GM23248 (cell line): ENCODE results near the gene SCO1. TPM values are rescaled to one million over a fixed set of nuclear protein-coding genes. Genes with fewer than 3 reads are reported as not detected.

Experiments
- DNase-seq: peaks from one replicate; pipeline ENCODE4 v3.0.0-alpha.2; 2015
- H2AFZ ChIP-seq: fragments of 200-600 bp; sonication (generic); 2 replicates; pipeline ENCODE4 v1.6.1; 2016; ENCODE audit warnings: antibody characterized with exemption
- H3F3A ChIP-seq: fragments of 200-600 bp; sonication (generic); 2 replicates; pipeline ENCODE4 v1.6.1; 2016; ENCODE audit warnings: mild to moderate bottlenecking, antibody characterized with exemption, mixed run types; ENCODE audit not compliant: insufficient read depth
- H3K27ac ChIP-seq: fragments of 200-600 bp; sonication (generic); 2 replicates; pipeline ENCODE4 v1.5.1; 2016; ENCODE audit warnings: mild to moderate bottlenecking
- H3K27me3 ChIP-seq: fragments of 200-600 bp; sonication (generic); replicated peaks from 2 replicates; pipeline ENCODE4 v1.6.1; 2016; ENCODE audit warnings: mild to moderate bottlenecking; ENCODE audit not compliant: insufficient read depth
- H3K36me3 ChIP-seq: fragments of 200-600 bp; sonication (generic); 2 replicates; pipeline ENCODE4 v1.6.1; 2016; ENCODE audit warnings: low read depth, mild to moderate bottlenecking
- H3K4me1 ChIP-seq: fragments of 200-600 bp; sonication (generic); 2 replicates; pipeline ENCODE4 v1.6.1; 2016; ENCODE audit warnings: mild to moderate bottlenecking; ENCODE audit not compliant: insufficient read depth
- H3K4me2 ChIP-seq: fragments of 200-600 bp; sonication (generic); one replicate; pipeline ENCODE4 v1.6.1; 2016; ENCODE audit warnings: mild to moderate bottlenecking; ENCODE audit not compliant: unreplicated experiment
- H3K4me3 ChIP-seq: fragments of 200-600 bp; sonication (generic); 2 replicates; pipeline ENCODE4 v1.5.1; 2016; ENCODE audit warnings: mild to moderate bottlenecking
- H3K79me2 ChIP-seq: fragments of 200-600 bp; sonication (generic); 2 replicates; pipeline ENCODE4 v1.6.1; 2016; ENCODE audit warnings: mild to moderate bottlenecking; ENCODE audit not compliant: insufficient read depth
- H3K9ac ChIP-seq: fragments of 200-600 bp; sonication (generic); 2 replicates; pipeline ENCODE4 v1.6.1; 2016; ENCODE audit warnings: mild to moderate bottlenecking
- H3K9me2 ChIP-seq: fragments of 200-600 bp; sonication (generic); 2 replicates; pipeline ENCODE4 v1.6.1; 2016; ENCODE audit warnings: mixed run types, mild to moderate bottlenecking, moderate library complexity; ENCODE audit not compliant: insufficient read depth
- H3K9me3 ChIP-seq: fragments of 200-600 bp; sonication (generic); one replicate; pipeline ENCODE4 v1.6.1; 2017; ENCODE audit warnings: low read depth
- H4K20me1 ChIP-seq: fragments of 200-600 bp; sonication (generic); 2 replicates; pipeline ENCODE4 v1.6.0; 2016; ENCODE audit not compliant: insufficient read depth
- EZH2 ChIP-seq: fragments of 200-600 bp; sonication (generic); IDR thresholded peaks from 2 replicates; pipeline ENCODE4 v1.6.1; 2018; ENCODE audit warnings: antibody characterized with exemption, mild to moderate bottlenecking; ENCODE audit not compliant: insufficient read depth, poor library complexity, severe bottlenecking
- EZH2phosphoT487 ChIP-seq: fragments of 200-600 bp; sonication (generic); IDR thresholded peaks from 2 replicates; pipeline ENCODE4 v1.6.1; 2018; ENCODE audit warnings: antibody characterized with exemption, moderate library complexity, mild to moderate bottlenecking, low read depth; ENCODE audit not compliant: insufficient read depth
- WGBS, 2 experiments: methylation state at CpG; one replicate each; pipeline ENCODE4 v1.1.6; 2015 to 2017; ENCODE audit warnings: low lambda C conversion rate in 2 of 2, low coverage in 1 of 2; ENCODE audit errors: missing lambda C conversion rate in 2 of 2; 5-methylcytosine and 5-hydroxymethylcytosine counted together
- in situ Hi-C: fragments of 300-500 bp; cut with MboI; formaldehyde crosslinking; loops from 2 replicates; pipeline ENCODE4 v1.15.0; 2020
- polyA plus RNA-seq: library from polyadenylated mRNA; unstranded; fragments of >200 nt; fragmentation: Nextera tagmentation; extraction: Ambion mirVana; gene quantifications from 2 replicates; pipeline ENCODE4 v1.2.1, GENCODE V29; 2016
- total RNA-seq: library from RNA; depleted of rRNA; stranded (reverse); fragments of >200 nt; shearing (Covaris generic); gene quantifications from 2 replicates; pipeline ENCODE4 v1.2.3, GENCODE V29; 2014

SCO1 gene
- total and polyA plus RNA-seq, 2 experiments from 2014 or later: 25.6 to 40.4 TPM

- Histone ChIP-seq H3K9me2 (no peaks in the 10 kb centered on the region), H3K9ac (no peak overlapping the region), H3K4me1 (peaks cover 18% of the 10 kb centered on the region), H3K9me3 (no peaks in the 10 kb centered on the region), H3K79me2 (peaks cover 18% of the 10 kb centered on the region), H3K4me2 (peak overlapping the region; percentile 35), H3K27ac (peak overlapping the region; percentile 28; the same call in 1 of the 2 replicates), H3K36me3 (peaks cover 42% of the 10 kb centered on the region), H2AFZ (no peak overlapping the region), H3K4me3 (no peak overlapping the region), H4K20me1 (no peaks in the 10 kb centered on the region), H3F3A (peaks cover 16% of the 10 kb centered on the region), H3K27me3 (no peaks in the 10 kb centered on the region)
- peak; percentile 47 for DNase-seq
- WGBS, 2 experiments: 49 to 60% methylated on average over 7 of the region's 7 CpGs
- in situ Hi-C loops: no loop called here
- TF ChIP-seq EZH2phosphoT487 (no peak), EZH2 (no peak)
Observed at GRCh38 chr17:10681866-10682446, 15.4 kb downstream of the SCO1 start.

DNA sequence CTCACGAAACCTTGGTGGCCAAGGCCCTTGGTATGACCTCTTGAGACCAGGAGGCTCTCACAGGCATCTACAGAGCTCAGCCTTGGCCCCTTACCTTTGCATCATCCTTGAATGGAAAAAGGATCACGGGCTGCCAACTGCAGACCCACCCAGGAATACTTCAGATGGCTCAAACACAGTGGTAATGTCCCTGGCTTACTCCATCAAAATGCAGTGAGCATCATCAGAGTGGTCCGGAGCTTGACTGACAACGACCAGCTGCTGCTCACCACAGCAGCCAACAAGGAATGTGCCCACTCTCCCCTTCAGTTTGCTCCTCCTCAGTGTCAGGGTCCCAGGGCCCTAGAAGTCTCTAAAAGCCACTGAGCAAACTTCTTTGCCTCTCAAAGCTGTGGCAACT lies 22.6 kb downstream of the SCO1 start:
- in situ Hi-C loops: no loop called here
- no peak overlapping the region for H3K27ac ChIP-seq
- H3F3A ChIP-seq: no peaks in the 10 kb centered on the region; the same call in 1 of the 2 replicates

GRCh38 chr17:10673312-10673711 lies 24.0 kb downstream of the SCO1 start:
- H3K36me3 ChIP-seq: peaks cover 10% of the 10 kb centered on the region; the same call in 1 of the 2 replicates
- no peak overlapping the region for H3K27ac ChIP-seq
- H4K20me1 ChIP-seq: no peaks in the 10 kb centered on the region
- H3K9ac ChIP-seq: no peak overlapping the region
- H3K9me3 ChIP-seq: no peaks in the 10 kb centered on the region
- no peak overlapping the region for H2AFZ ChIP-seq
- in situ Hi-C loops: no loop called here
- no peaks in the 10 kb centered on the region for H3K9me2 ChIP-seq
- 91 to 93% methylated on average over 12 of the region's 12 CpGs for WGBS, 2 experiments
- H3K4me3 ChIP-seq: no peak overlapping the region
- DNase-seq: no peak
- no peak for TF ChIP-seq EZH2phosphoT487
- no peak overlapping the region for H3K4me2 ChIP-seq
- peaks cover 9% of the 10 kb centered on the region for H3K4me1 ChIP-seq
- no peaks in the 10 kb centered on the region for H3K79me2 ChIP-seq
- no peaks in the 10 kb centered on the region for H3K27me3 ChIP-seq
- peaks cover 9% of the 10 kb centered on the region for H3F3A ChIP-seq

More for the DNA sequence above, 22.6 kb downstream of the SCO1 start:
- no peak overlapping the region for H3K4me2 ChIP-seq
- H3K9ac ChIP-seq: no peak overlapping the region
- no peaks in the 10 kb centered on the region for H3K4me1 ChIP-seq
- H3K36me3 ChIP-seq: peaks cover 21% of the 10 kb centered on the region; the same call in 1 of the 2 replicates
- H2AFZ ChIP-seq: no peak overlapping the region
- H3K4me3 ChIP-seq: no peak overlapping the region
- H3K79me2 ChIP-seq: no peaks in the 10 kb centered on the region
- no peaks in the 10 kb centered on the region for H3K9me3 ChIP-seq
- 93 to 100% methylated on average over 4 of the region's 4 CpGs for WGBS, 2 experiments
- no peak for TF ChIP-seq EZH2
- no peak for TF ChIP-seq EZH2phosphoT487
- no peaks in the 10 kb centered on the region for H3K9me2 ChIP-seq
- H4K20me1 ChIP-seq: no peaks in the 10 kb centered on the region
- no peak for DNase-seq
- H3K27me3 ChIP-seq: no peaks in the 10 kb centered on the region

DNA sequence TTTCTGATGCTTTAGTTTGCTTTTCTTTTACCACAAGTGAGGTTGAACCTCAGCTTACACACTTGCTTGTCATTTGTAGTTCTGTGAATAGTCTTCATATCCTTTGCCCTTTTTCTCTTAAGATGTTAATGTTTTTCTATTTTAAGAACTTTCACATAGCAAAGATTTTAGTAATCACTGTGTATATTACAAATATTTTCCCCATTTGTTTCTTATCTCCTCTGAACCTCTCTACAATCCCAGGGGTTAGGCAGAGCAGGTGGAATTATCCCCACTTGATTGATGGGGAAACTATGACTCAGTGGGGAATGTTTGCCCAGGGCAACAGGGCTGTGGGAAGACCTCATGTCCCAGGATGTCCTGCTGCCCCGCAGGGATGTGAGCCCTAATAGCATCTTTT lies 28.6 kb downstream of the SCO1 start:
- Histone ChIP-seq H3K4me3 (no peak overlapping the region), H3K9me2 (no peaks in the 10 kb centered on the region), H3K9ac (no peak overlapping the region), H3K27me3 (no peaks in the 10 kb centered on the region), H4K20me1 (no peaks in the 10 kb centered on the region), H3K36me3 (no peaks in the 10 kb centered on the region), H3F3A (peaks cover 10% of the 10 kb centered on the region), H3K79me2 (no peaks in the 10 kb centered on the region), H3K27ac (no peak overlapping the region), H3K9me3 (no peaks in the 10 kb centered on the region), H3K4me1 (peaks cover 11% of the 10 kb centered on the region), H3K4me2 (peak overlapping the region; percentile 14), H2AFZ (no peak overlapping the region)
- peak; percentile 35 for DNase-seq
- WGBS, 2 experiments: 44 to 62% methylated on average over 1 of the region's 1 CpG
- TF ChIP-seq EZH2: no peak
- TF ChIP-seq EZH2phosphoT487: no peak
- in situ Hi-C loops: no loop called here

GRCh38 chr17:10666906-10667305 lies 30.4 kb downstream of the SCO1 start:
- no peak overlapping the region for H3K27ac ChIP-seq
- H3K9me3 ChIP-seq: no peaks in the 10 kb centered on the region
- no peak for DNase-seq
- no peak overlapping the region for H3K9ac ChIP-seq
- H2AFZ ChIP-seq: no peak overlapping the region
- H3K27me3 ChIP-seq: no peaks in the 10 kb centered on the region
- WGBS, 2 experiments: 91 to 94% methylated on average over 5 of the region's 5 CpGs
- no peaks in the 10 kb centered on the region for H3K36me3 ChIP-seq
- H4K20me1 ChIP-seq: no peaks in the 10 kb centered on the region
- H3K4me1 ChIP-seq: peaks cover 11% of the 10 kb centered on the region
- TF ChIP-seq EZH2: no peak
- TF ChIP-seq EZH2phosphoT487: no peak
- H3K4me2 ChIP-seq: no peak overlapping the region
- no peaks in the 10 kb centered on the region for H3K9me2 ChIP-seq
- no peaks in the 10 kb centered on the region for H3K79me2 ChIP-seq
- H3F3A ChIP-seq: peaks cover 10% of the 10 kb centered on the region
- H3K4me3 ChIP-seq: no peak overlapping the region
- in situ Hi-C loops: no loop called here
